GM18907 (cell line): Measurements from ENCODE around the gene UBL5.
"Not testable (repeated sequence)": the region's sequence is repeated elsewhere in the genome, so short reads cannot be mapped to it uniquely, and the experiment has no call there.

Experiments used
- ATAC-seq: cut with Tn5 transposase; IDR thresholded peaks from one replicate; pipeline ENCODE4 v1.9.1; 2021; ENCODE audit warnings: mild to moderate bottlenecking, moderate library complexity; ENCODE audit not compliant: unreplicated experiment

UBL5 gene

GRCh38 chr19:9827289-9828238 lies at the start of gene UBL5:
UBL5 (plus strand) TSS chr19:9827918; CDS start chr19:9828338, 420 bp downstream.
- ATAC-seq: peak; percentile 87

GRCh38 chr19:9782338-9782737 lies 45.4 kb upstream of the UBL5 start:
- ATAC-seq: no peak

GRCh38 chr19:9784163-9784496 lies 43.6 kb upstream of the UBL5 start:
- not testable (repeated sequence) for ATAC-seq

GRCh38 chr19:9785367-9786331 lies 42.1 kb upstream of the UBL5 start:
- peak; percentile 73 for ATAC-seq

- ATAC-seq: no peak
Measured at GRCh38 chr19:9786342-9786741, 41.4 kb upstream of the UBL5 start.

- ATAC-seq: no peak
Measured at GRCh38 chr19:9786819-9787218, 40.9 kb upstream of the UBL5 start.

GRCh38 chr19:9788604-9789003 lies 39.1 kb upstream of the UBL5 start:
- ATAC-seq: not testable (repeated sequence)

- no peak for ATAC-seq
Measured at GRCh38 chr19:9789066-9789465, 38.7 kb upstream of the UBL5 start.

- ATAC-seq: not testable (repeated sequence)
Measured at GRCh38 chr19:9789579-9789978, 38.1 kb upstream of the UBL5 start.

GRCh38 chr19:9791073-9791367 lies 36.7 kb upstream of the UBL5 start:
- ATAC-seq: not testable (repeated sequence)

- ATAC-seq: no peak
Measured at GRCh38 chr19:9791552-9792205, 36.0 kb upstream of the UBL5 start.

- peak; percentile 38 for ATAC-seq
Measured at GRCh38 chr19:9792206-9793070, 35.3 kb upstream of the UBL5 start.

GRCh38 chr19:9793071-9793591 lies 34.6 kb upstream of the UBL5 start:
- peak; percentile 8 for ATAC-seq

GRCh38 chr19:9796113-9796773 lies 31.5 kb upstream of the UBL5 start:
- peak; percentile 56 for ATAC-seq

- no peak for ATAC-seq
Measured at GRCh38 chr19:9797871-9798270, 29.8 kb upstream of the UBL5 start.

- no peak for ATAC-seq
Measured at GRCh38 chr19:9799162-9799561, 28.6 kb upstream of the UBL5 start.

GRCh38 chr19:9801976-9802375 lies 25.7 kb upstream of the UBL5 start:
- no peak for ATAC-seq

GRCh38 chr19:9806803-9807202 lies 20.9 kb upstream of the UBL5 start:
- no peak for ATAC-seq
